Ramos (cell line): Measurements from ENCODE around the gene IPP.
"Not testable (repeated sequence)": the region's sequence is repeated elsewhere in the genome, so short reads cannot be mapped to it uniquely, and the experiment has no call there.

Experiments
- in situ Hi-C: fragments of 300-500 bp; cut with MboI; formaldehyde crosslinking; loops from one replicate; pipeline ENCODE4 v1.14.3; 2022; ENCODE audit warnings: low sequenced_read_pairs; ENCODE audit not compliant: unreplicated experiment

IPP gene

DNA sequence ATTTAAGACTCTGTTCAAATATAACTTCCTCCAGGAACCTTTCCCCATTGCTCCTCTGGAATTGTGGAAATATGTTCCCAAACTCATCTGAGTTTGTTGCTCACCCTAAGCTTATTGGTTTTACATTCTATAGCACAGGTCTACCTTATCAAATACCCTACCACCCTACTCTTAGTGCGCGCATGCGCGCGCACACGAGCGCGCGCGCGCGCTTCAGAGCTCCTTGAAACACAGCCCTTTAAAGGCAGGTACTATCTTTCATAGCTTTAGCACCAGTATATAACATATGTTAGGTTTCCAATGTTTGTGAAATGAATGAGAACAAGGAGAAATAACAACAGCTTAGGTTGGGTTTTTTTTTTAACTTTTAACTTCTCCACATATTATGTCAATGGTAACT, 3.5 kb downstream of the IPP start:
- in situ Hi-C loops = no loop called here

DNA sequence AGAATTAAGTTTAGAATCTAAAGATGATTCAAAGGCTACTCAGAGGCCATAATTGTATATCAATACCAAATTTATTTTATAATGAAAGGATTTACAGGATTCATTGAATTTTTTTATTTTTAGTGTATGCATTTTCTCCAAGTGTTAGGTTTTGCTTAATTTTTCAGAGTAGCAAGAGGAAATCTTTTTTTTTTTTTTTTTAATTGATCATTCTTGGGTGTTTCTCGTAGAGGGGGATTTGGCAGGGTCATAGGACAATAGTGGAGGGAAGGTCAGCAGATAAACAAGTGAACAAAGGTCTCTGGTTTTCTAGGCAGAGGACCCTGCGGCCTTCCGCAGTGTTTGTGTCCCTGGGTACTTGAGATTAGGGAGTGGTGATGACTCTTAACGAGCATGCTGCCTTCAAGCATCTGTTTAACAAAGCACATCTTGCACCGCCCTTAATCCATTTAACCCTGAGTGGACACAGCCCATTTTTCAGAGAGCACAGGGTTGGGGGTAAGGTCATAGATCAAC, 10.8 kb downstream of the IPP start:
- in situ Hi-C loops = not testable (repeated sequence)

- in situ Hi-C loops = no loop called here
These were observed 11.3 kb downstream of the IPP start for GRCh38 chr1:45739137-45739536.

DNA sequence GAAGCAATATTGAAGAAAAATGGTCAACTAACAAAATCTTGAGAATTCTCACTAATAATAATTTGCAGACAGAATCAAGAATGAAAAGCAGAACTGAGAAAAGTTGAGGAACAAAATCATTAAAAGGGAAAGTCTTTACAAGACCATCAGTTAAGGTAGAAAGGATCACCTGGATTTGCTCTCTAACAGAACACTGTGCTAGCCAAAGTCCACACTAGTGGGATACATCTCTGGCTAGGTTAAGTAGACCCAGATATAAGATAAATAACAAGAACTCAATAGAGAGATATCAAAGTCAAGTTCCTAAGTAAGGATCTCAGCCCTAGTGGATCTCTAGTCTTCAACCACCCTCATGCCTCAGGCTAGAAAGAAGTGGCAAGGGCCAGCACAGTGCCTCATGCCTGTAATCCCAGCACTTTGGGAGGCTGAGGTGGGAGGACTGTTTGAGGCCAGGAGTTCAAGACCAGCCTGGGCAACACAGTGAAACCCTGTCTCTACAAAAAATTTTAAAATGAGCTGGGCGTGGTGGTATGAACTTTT, 19.6 kb downstream of the IPP start:
- in situ Hi-C loops = no loop called here

GRCh38 chr1:45730075-45730779, 20.2 kb downstream of the IPP start:
- in situ Hi-C loops = no loop called here

- in situ Hi-C loops = not testable (repeated sequence)
These were observed 24.4 kb downstream of the IPP start for GRCh38 chr1:45726007-45726406.

DNA sequence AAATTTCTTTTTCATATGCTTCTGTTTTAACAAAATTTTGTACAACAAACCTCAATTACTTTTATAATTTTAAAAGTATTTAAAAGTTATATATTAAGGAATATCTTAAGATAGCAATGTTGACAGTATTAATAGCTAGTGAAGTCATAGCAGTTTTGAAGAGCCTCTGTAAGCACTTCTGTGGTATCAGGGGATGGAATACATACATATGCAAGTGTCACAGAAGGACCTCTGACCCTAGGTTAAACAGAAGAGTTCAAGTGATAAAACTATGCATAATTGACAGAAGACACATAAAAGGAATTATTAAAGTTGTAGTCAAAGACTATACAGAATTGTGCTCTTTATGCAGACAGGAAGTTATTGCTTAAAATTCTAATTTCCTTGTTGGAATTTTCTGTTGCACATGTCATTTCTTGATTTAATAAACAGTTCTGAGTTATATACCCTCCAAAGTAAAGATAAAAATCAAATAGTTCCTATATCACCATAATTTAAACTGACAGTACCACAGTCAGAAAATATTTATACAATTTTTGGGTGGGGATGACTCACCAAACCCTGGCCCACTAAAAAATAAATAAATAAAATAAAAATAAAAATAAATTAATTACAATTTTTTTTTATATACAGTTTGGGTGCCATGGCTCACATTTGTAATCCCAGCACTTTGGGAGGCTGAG, 27.1 kb downstream of the IPP start:
- in situ Hi-C loops = no loop called here

DNA sequence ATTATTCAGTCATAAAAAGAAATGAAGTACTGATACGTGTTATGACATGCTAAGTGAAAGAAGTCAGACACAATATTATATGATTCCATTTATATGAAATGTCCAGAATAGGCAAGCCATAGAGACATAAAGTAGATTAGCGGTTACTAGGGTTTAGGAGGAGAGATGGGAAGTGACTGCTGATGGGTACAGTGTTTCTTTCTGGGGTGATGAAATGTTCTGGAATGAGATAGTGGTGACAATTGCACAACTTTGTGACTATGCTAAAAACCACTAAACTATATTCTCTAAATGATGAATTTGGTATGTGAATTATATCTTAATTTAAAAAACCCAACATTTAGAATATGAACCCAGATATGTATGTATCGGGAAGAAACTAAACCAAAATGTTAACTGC, 27.6 kb downstream of the IPP start:
- in situ Hi-C loops = no loop called here

DNA sequence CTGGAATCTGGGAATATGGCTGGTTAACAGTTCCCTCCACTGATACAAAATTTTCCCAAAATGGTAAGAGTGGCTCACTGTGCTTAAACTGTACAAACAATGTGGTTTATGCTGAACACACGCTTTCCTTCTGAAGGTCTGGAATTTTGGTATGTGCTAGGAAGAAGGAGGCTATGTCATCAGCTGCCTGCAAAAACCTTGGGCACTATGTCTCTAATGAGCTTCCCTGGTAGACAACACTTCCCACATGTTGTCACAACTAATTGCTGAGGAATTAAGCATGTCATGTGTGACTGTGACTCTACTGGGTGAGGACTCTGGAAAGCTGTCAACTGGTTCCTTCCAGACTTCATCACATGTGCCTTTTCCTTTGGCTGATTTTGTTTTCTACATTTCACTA, 29.2 kb downstream of the IPP start:
- in situ Hi-C loops = no loop called here

DNA sequence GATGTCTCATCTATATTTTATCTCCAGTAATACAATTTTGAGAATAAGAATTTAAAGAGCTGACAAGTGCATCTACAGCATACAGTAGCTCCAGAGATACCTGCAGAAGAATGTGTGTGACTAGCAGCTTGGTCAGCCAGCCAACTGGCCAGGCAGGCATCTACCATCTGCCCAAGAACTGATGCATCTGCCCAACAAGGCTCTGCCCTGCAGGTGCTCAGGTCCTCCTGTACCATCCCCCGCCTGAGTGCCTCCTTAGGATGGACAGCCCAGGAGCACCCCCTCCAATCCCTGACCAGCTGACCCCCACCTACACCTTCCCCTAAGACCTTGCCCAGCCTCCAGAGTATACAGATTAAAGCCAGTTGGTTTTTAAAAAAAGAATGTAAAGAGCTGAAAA, 32.2 kb downstream of the IPP start:
- in situ Hi-C loops = no loop called here

DNA sequence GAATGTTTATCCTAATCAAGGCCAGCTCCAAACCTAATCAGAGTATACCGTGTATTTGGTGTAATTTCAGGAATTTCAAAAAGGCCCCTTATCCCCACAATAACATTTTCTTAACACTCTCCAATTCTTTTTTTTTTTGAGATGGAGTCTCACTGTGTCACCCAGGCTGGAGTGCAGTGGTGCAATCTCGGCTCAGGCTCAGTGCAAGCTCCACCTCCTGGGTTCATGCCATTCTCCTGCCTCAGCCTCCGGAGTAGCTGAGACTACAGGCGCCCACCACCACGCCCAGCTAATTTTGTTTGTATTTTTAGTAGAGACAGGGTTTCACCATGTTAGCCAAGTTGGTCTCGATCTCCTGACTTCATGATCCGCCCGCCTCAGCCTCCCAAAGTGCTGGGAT, 33.1 kb downstream of the IPP start:
- in situ Hi-C loops = not testable (repeated sequence)

GRCh38 chr1:45716700-45717099, 33.8 kb downstream of the IPP start:
- in situ Hi-C loops = no loop called here

DNA sequence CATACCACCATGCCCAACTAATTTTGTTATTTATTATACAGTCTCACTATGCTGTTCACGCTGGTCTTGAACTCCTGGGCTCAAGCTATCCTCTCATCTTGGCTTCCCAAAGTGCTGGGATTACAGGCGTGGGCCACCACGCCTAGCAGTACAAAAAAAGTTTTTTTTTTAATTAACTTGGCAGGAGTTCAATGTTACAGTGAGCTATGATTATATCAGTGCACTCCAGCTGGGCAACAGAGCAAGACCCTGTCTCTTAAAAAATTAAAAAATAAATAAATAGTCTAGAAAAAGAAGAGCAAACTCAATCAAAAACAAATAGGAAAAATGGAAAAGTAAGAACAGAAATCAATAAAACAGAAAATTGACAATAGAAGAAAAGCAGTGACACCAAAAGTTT, 36.7 kb downstream of the IPP start:
- in situ Hi-C loops = no loop called here

GRCh38 chr1:45704637-45705036, 45.8 kb downstream of the IPP start:
- in situ Hi-C loops = no loop called here

GRCh38 chr1:45694823-45695222, 55.6 kb downstream of the IPP start:
- in situ Hi-C loops = no loop called here

- in situ Hi-C loops = not testable (repeated sequence)
These were observed 56.6 kb downstream of the IPP start for GRCh38 chr1:45693811-45694210.

DNA sequence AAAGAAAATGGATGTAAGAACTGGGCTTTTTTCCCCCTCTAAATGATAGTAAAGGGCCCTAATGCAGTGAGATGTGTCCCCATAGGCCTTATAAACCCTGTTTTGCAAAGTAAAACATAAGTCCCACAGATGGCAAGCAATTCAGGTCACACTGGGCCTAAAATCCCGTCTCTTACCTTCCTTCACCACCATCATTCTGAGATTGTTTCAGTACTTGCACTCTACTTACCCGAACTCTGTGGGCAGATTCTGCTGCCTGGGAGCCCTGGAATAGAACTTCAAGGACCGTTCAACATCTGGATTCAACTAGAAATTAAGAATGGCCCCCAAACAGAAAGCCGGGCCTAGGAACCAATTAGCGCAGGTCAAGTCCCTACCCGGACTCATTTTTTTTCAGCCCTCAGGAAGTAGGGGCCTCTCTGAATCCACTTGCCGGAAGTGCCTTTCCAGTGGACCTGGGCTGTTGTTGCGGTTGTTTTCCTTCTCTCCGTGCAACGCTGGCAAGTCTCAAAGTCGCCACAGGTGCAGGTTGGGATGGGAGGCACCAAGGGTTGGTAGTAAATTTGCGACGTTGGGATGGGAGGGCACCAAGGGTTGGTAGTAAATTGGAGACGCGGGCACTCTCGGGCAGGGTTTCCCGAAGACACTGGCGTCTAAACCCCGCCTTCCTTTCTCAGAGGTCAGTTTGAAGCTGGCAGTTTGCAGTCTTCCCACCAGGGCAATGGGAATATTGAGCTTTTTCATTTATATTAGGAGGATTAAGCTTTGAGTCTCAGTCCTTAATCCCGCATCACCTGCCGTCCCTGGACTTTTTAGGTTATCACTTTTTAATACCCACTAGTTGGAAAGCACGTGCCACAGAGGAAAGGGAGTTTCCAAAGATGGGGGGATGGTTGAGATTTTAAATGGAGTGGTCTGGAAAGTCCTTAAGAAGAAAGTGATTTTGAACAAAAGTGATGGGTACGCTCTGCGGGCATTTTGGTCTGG, 62.4 kb downstream of the IPP start, which contains the start of gene TMEM69:
Gene TMEM69 (plus strand): TSS at position 428 of the 987 bp plus-strand sequence. CDS start 2,888 bp downstream, outside the sequence.
- in situ Hi-C loops = no loop called here

DNA sequence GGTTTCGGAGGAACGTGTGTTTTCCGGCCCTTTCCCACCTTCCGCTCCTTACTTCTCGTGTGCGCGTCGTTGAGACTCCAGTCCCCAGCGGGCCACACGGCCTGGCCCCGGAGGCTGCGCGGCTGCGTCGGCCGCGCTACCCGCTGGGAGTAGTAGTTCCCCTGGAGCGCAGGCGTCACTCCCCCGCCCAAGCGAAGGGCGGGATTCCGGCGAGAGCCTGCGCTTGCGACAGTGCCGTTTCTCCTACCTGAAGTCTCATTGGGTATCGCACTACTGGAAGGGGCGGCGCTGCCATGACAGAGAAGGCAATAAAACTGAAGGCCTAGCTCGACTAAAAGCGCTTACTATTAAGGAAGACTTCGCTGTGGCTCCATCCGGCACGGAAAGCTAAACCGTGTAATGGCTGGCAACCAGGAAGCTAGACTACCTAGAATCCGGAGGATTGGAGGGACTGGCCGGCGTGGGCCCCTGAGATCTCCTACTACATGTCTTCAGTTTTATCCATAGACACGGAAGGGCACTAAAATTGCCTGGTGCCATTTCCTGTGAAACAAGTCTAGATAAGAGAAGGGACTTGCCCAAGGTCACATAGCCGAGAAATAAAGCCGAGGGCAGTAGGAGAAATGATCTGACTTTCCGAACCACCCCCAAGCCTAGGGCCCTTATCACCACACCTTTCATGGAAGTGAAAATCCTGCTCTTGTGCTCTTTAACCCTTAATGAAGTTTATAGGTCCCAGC, 63.3 kb downstream of the IPP start:
- in situ Hi-C loops = no loop called here

DNA sequence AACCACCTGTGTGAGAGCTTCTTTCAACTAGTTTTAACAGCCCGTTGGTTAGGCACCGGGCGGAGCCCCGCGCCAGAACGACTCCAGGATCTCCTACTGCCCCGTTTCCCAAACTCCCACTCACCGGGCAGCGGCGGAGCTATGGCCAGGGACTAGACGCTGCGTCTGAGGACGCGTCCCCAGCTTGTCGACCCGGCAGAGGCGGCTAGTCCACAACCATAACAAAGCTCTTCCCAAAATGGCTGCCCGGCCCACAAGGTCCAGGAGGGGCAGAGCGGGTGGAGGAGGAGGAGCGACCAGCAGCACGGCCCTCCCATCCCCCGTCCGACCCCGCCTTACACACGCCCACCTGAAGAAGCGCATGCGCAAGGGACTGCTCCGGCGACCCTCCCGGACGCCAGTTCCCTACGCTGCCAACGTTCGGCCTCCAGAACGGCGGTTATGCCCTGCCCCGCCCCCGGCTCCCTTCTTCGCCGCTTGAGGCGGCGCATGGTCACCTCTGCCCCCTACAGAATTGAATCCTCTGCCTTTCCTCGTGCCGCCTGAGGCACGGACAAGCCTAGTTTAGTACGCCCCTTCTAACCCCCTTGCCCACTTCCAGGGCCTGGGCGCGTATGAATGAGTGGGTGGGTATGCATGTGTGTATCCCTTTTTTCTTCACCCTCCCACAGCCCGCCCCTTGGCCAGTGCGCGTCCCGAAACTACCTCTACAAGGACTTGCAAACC, 64.0 kb downstream of the IPP start, which contains the start of gene GPBP1L1:
Gene GPBP1L1 (minus strand): TSS at position 246 of the 726 bp plus-strand sequence. CDS start 27,446 bp downstream, outside the sequence.
- in situ Hi-C loops = no loop called here
